PC-9 (cell line): ENCODE data around the gene DUS1L. TPM values are rescaled to one million over a fixed set of nuclear protein-coding genes. Genes with fewer than 3 reads are reported as not detected.

Experiments used
- BruUV-seq: library from RNA; stranded (reverse); fragments of 400-500 nt; replicated peaks from 2 replicates; lab custom pipeline; 2021; lab: Mats Ljungman, UMichigan
- CTCF ChIA-PET: fragments of 300-600 bp; sonication (Branson Sonifier 250); formaldehyde crosslinking; loops from one replicate; lab custom pipeline; 2022; ENCODE audit warnings: antibody characterized with exemption; lab: Charles Lee
- POLR2A ChIA-PET: fragments of 300-600 bp; sonication (Branson Sonifier 250); formaldehyde crosslinking; loops from one replicate; lab custom pipeline; 2022; ENCODE audit warnings: antibody characterized with exemption; ENCODE audit not compliant: unreplicated experiment; lab: Charles Lee
- DNase-seq, 2 experiments: peaks; one replicate each; pipeline versions ENCODE4 v3.0.0 to v3.0.0-alpha.2; 2015 to 2022; ENCODE audit warnings: mixed read lengths in 1 of 2
- H2AFZ ChIP-seq: fragments of 200-600 bp; sonication (generic); 2 replicates; pipeline ENCODE4 v1.8.1; 2017; ENCODE audit warnings: antibody characterized with exemption
- H3F3A ChIP-seq: fragments of 200-600 bp; sonication (generic); 2 replicates; pipeline ENCODE4 v1.8.1; 2017; ENCODE audit warnings: antibody characterized with exemption, mild to moderate bottlenecking, low read depth; ENCODE audit not compliant: insufficient read depth
- H3K27ac ChIP-seq: fragments of 200-600 bp; sonication (generic); 2 replicates; pipeline ENCODE4 v1.6.1; 2016; ENCODE audit warnings: mixed run types
- H3K27me3 ChIP-seq: fragments of 200-600 bp; sonication (generic); 2 replicates; pipeline ENCODE4 v1.6.1; 2016; ENCODE audit warnings: low read depth, mixed run types; ENCODE audit not compliant: insufficient read depth
- H3K36me3 ChIP-seq: fragments of 200-600 bp; sonication (generic); 2 replicates; pipeline ENCODE4 v1.6.1; 2016; ENCODE audit warnings: low read depth, mixed run types
- H3K4me1 ChIP-seq: fragments of 200-600 bp; sonication (generic); replicated peaks from 2 replicates; pipeline ENCODE4 v1.6.1; 2016; ENCODE audit warnings: mixed run types; ENCODE audit not compliant: insufficient read depth
- H3K4me2 ChIP-seq: fragments of 200-600 bp; sonication (generic); 2 replicates; pipeline ENCODE4 v1.6.1; 2017; ENCODE audit warnings: mixed run types
- H3K4me3 ChIP-seq: fragments of 200-600 bp; sonication (generic); 2 replicates; pipeline ENCODE4 v1.6.1; 2016; ENCODE audit warnings: mixed run types
- H3K79me2 ChIP-seq: fragments of 200-600 bp; sonication (generic); 2 replicates; pipeline ENCODE4 v1.6.1; 2017; ENCODE audit warnings: low read depth, mixed run types
- H3K9me2 ChIP-seq: fragments of 200-600 bp; sonication (generic); 2 replicates; pipeline ENCODE4 v1.8.1; 2017; ENCODE audit warnings: mild to moderate bottlenecking; ENCODE audit not compliant: insufficient read depth
- H3K9me3 ChIP-seq: fragments of 200-600 bp; sonication (generic); 2 replicates; pipeline ENCODE4 v1.8.1; 2016; ENCODE audit warnings: low read depth; ENCODE audit not compliant: insufficient read depth
- H4K20me1 ChIP-seq: fragments of 200-600 bp; sonication (generic); 2 replicates; pipeline ENCODE4 v1.8.1; 2017; ENCODE audit not compliant: insufficient read depth
- CTCF ChIP-seq: fragments of 200-600 bp; sonication (generic); conservative IDR thresholded peaks from 2 replicates; pipeline ENCODE4 v1.6.1; 2017; ENCODE audit warnings: mixed run types, antibody characterized with exemption, mild to moderate bottlenecking, moderate library complexity
- EZH2 ChIP-seq: fragments of 200-600 bp; sonication (generic); IDR thresholded peaks from 2 replicates; pipeline ENCODE4 v1.8.0; 2017; ENCODE audit warnings: antibody characterized with exemption, low read depth
- intact Hi-C: fragments of 100-400 bp; cut with micrococcal nuclease; formaldehyde crosslinking; loops from one replicate; pipeline ENCODE4 v1.10.0; 2022; ENCODE audit not compliant: unreplicated experiment
- total RNA-seq: library from RNA; stranded (reverse); gene quantifications from 2 replicates; pipeline ENCODE4 v1.2.3, GENCODE V29; 2021

DUS1L gene
- total RNA-seq, 1 experiment from 2014 or later = 138 TPM

- no peaks in the 10 kb centered on the region for H4K20me1 ChIP-seq
- no peak overlapping the region for H3K4me2 ChIP-seq
- H3K4me1 ChIP-seq = no peaks in the 10 kb centered on the region
- POLR2A ChIA-PET = no interaction called here
- no TSS peak for BruUV-seq
- CTCF ChIA-PET = no interaction called here
- intact Hi-C loops = no loop called here
- no peak overlapping the region for H3K27ac ChIP-seq
- H3F3A ChIP-seq = no peaks in the 10 kb centered on the region
- H3K79me2 ChIP-seq = no peaks in the 10 kb centered on the region
- no peaks in the 10 kb centered on the region for H3K36me3 ChIP-seq
- no peaks in the 10 kb centered on the region for H3K27me3 ChIP-seq
- TF ChIP-seq EZH2 (no peak), CTCF (no peak)
- H3K9me3 ChIP-seq = no peaks in the 10 kb centered on the region
- no peak overlapping the region for H2AFZ ChIP-seq
- H3K9me2 ChIP-seq = no peaks in the 10 kb centered on the region
- no peak overlapping the region for H3K4me3 ChIP-seq
- DNase-seq = no peak
Observed at GRCh38 chr17:82043507-82043906, 22.1 kb downstream of the DUS1L start.

- no peak overlapping the region for H2AFZ ChIP-seq
- POLR2A ChIA-PET = no interaction called here
- H3K4me3 ChIP-seq = no peak overlapping the region
- no peak for DNase-seq
- CTCF ChIA-PET = no interaction called here
- no peaks in the 10 kb centered on the region for H3K36me3 ChIP-seq
- no peaks in the 10 kb centered on the region for H3K79me2 ChIP-seq
- H3K27ac ChIP-seq = no peak overlapping the region
- H3K9me3 ChIP-seq = no peaks in the 10 kb centered on the region
- H3K4me2 ChIP-seq = no peak overlapping the region
- H3K27me3 ChIP-seq = no peaks in the 10 kb centered on the region
- H3F3A ChIP-seq = peaks cover 4% of the 10 kb centered on the region; the same call in 1 of the 2 replicates
- no peak for TF ChIP-seq EZH2
- no peak for TF ChIP-seq CTCF
- no peaks in the 10 kb centered on the region for H3K4me1 ChIP-seq
- no TSS peak for BruUV-seq
- intact Hi-C loops = no loop called here
- H4K20me1 ChIP-seq = no peaks in the 10 kb centered on the region
- H3K9me2 ChIP-seq = no peaks in the 10 kb centered on the region
Observed at GRCh38 chr17:82042649-82043048, 23.0 kb downstream of the DUS1L start.

GRCh38 chr17:82041144-82041814 lies 24.3 kb downstream of the DUS1L start:
- CTCF ChIA-PET = interaction anchor here (0.6 kb wide), 1 partner anchor 62 kb away, joined by 4 read pairs; no protein-coding TSS in a partner anchor

More at GRCh38 chr17:82041144-82041814, 24.3 kb downstream of the DUS1L start:
- Histone ChIP-seq H3K27ac (no peak overlapping the region), H3K27me3 (no peaks in the 10 kb centered on the region), H3K36me3 (no peaks in the 10 kb centered on the region), H4K20me1 (no peaks in the 10 kb centered on the region), H3K4me3 (no peak overlapping the region), H3F3A (peaks cover 4% of the 10 kb centered on the region; the same call in 1 of the 2 replicates), H3K4me2 (no peak overlapping the region), H2AFZ (no peak overlapping the region), H3K9me2 (no peaks in the 10 kb centered on the region), H3K79me2 (no peaks in the 10 kb centered on the region), H3K9me3 (no peaks in the 10 kb centered on the region), H3K4me1 (0 out of 2 replicates have a peak, but pooled peaks cover 5% of the 10 kb centered on the region)
- TF ChIP-seq CTCF (no peak), EZH2 (no peak)
- POLR2A ChIA-PET = no interaction called here
- no TSS peak for BruUV-seq
- intact Hi-C loops = no loop called here
- no peak for DNase-seq
